ENCODE results near the gene DNAJB1.
"Not testable (repeated sequence)": the region's sequence is repeated elsewhere in the genome, so short reads cannot be mapped to it uniquely, and the experiment has no call there.

The DNAJB1 gene

GRCh38 chr19:14517840-14518505, at the start of gene DNAJB1:
Gene DNAJB1 (minus strand): TSS chr19:14518397. CDS start chr19:14518349, 48 bp downstream.
- H3K27ac ChIP-seq (ENCODE audit: low read depth, low read length) = peak within 1 kb of the TSS; percentile 100
- peak within 1 kb of the TSS; percentile 96 to 97 for H3K4me3 ChIP-seq (ENCODE audit: low read depth in 1 of 2, low read length in 2 of 2)
- H3K4me1 ChIP-seq (ENCODE audit: insufficient read depth, low read length) = peaks cover 19% of the 10 kb centered on the region
- H3K27me3 ChIP-seq (ENCODE audit: control insufficient read depth in 1 of 2, insufficient read depth in 2 of 2, low read length in 2 of 2) = no peaks in the 10 kb centered on the region
- no peaks in the 10 kb centered on the region for H3K9me3 ChIP-seq (ENCODE audit: low read length)
- H3K36me3 ChIP-seq (ENCODE audit: insufficient read depth, low read length) = peaks cover 31% of the 10 kb centered on the region
- H3K9ac ChIP-seq (ENCODE audit: low read length) = peak within 1 kb of the TSS; percentile 80

- Histone ChIP-seq H3K27ac (ENCODE audit: low read depth, low read length) (no peak overlapping the region), H3K36me3 (ENCODE audit: insufficient read depth, low read length) (peaks cover 12% of the 10 kb centered on the region)
Observed at GRCh38 chr19:14567079-14567478, 48.9 kb upstream of the DNAJB1 start.

GRCh38 chr19:14566712-14567077, 48.5 kb upstream of the DNAJB1 start:
- H3K9me3 ChIP-seq (ENCODE audit: low read length) = no peaks in the 10 kb centered on the region
- H3K4me3 ChIP-seq (ENCODE audit: low read depth in 1 of 2, low read length in 2 of 2) = no peak overlapping the region
- peaks cover 12% of the 10 kb centered on the region for H3K36me3 ChIP-seq (ENCODE audit: insufficient read depth, low read length)
- peaks cover 13% of the 10 kb centered on the region for H3K4me1 ChIP-seq (ENCODE audit: insufficient read depth, low read length)
- H3K27me3 ChIP-seq (ENCODE audit: control insufficient read depth in 1 of 2, insufficient read depth in 2 of 2, low read length in 2 of 2) = no peaks in the 10 kb centered on the region
- no peak overlapping the region for H3K27ac ChIP-seq (ENCODE audit: low read depth, low read length)
- no peak overlapping the region for H3K9ac ChIP-seq (ENCODE audit: low read length)

More at GRCh38 chr19:14567079-14567478, 48.9 kb upstream of the DNAJB1 start:
- Histone ChIP-seq H3K4me1 (ENCODE audit: insufficient read depth, low read length) (peaks cover 13% of the 10 kb centered on the region), H3K9ac (ENCODE audit: low read length) (no peak overlapping the region), H3K4me3 (ENCODE audit: low read depth in 1 of 2, low read length in 2 of 2) (no peak overlapping the region), H3K9me3 (ENCODE audit: low read length) (no peaks in the 10 kb centered on the region), H3K27me3 (ENCODE audit: control insufficient read depth in 1 of 2, insufficient read depth in 2 of 2, low read length in 2 of 2) (no peaks in the 10 kb centered on the region)

GRCh38 chr19:14565765-14566711, 47.8 kb upstream of the DNAJB1 start:
- H3K9me3 ChIP-seq (ENCODE audit: low read length) = no peaks in the 10 kb centered on the region
- H3K36me3 ChIP-seq (ENCODE audit: insufficient read depth, low read length) = peaks cover 12% of the 10 kb centered on the region
- H3K9ac ChIP-seq (ENCODE audit: low read length) = no peak overlapping the region
- H3K4me1 ChIP-seq (ENCODE audit: insufficient read depth, low read length) = peaks cover 7% of the 10 kb centered on the region
- no peaks in the 10 kb centered on the region for H3K27me3 ChIP-seq (ENCODE audit: control insufficient read depth in 1 of 2, insufficient read depth in 2 of 2, low read length in 2 of 2)
- no peak overlapping the region for H3K4me3 ChIP-seq (ENCODE audit: low read depth in 1 of 2, low read length in 2 of 2)
- no peak overlapping the region for H3K27ac ChIP-seq (ENCODE audit: low read depth, low read length)

GRCh38 chr19:14565298-14565679, 47.1 kb upstream of the DNAJB1 start:
- H3K36me3 ChIP-seq (ENCODE audit: insufficient read depth, low read length) = peaks cover 12% of the 10 kb centered on the region
- H3K4me3 ChIP-seq (ENCODE audit: low read depth in 1 of 2, low read length in 2 of 2) = no peak overlapping the region
- no peaks in the 10 kb centered on the region for H3K9me3 ChIP-seq (ENCODE audit: low read length)

GRCh38 chr19:14564652-14565297, 46.6 kb upstream of the DNAJB1 start:
- H3K4me3 ChIP-seq (ENCODE audit: low read depth in 1 of 2, low read length in 2 of 2); H3K4me1 ChIP-seq (ENCODE audit: insufficient read depth, low read length); H3K27me3 ChIP-seq (ENCODE audit: control insufficient read depth in 1 of 2, insufficient read depth in 2 of 2, low read length in 2 of 2); H3K9ac ChIP-seq (ENCODE audit: low read length); H3K9me3 ChIP-seq (ENCODE audit: low read length); H3K27ac ChIP-seq (ENCODE audit: low read depth, low read length): not testable (repeated sequence)
- peaks cover 12% of the 10 kb centered on the region for H3K36me3 ChIP-seq (ENCODE audit: insufficient read depth, low read length)

More at GRCh38 chr19:14565298-14565679, 47.1 kb upstream of the DNAJB1 start:
- Histone ChIP-seq H3K4me1 (ENCODE audit: insufficient read depth, low read length) (no peaks in the 10 kb centered on the region), H3K27me3 (ENCODE audit: control insufficient read depth in 1 of 2, insufficient read depth in 2 of 2, low read length in 2 of 2) (no peaks in the 10 kb centered on the region), H3K27ac (ENCODE audit: low read depth, low read length) (no peak overlapping the region), H3K9ac (ENCODE audit: low read length) (no peak overlapping the region)

GRCh38 chr19:14563989-14564651, 45.9 kb upstream of the DNAJB1 start:
- Histone ChIP-seq H3K4me3 (ENCODE audit: low read depth in 1 of 2, low read length in 2 of 2) (no peak overlapping the region), H3K4me1 (ENCODE audit: insufficient read depth, low read length) (no peaks in the 10 kb centered on the region), H3K36me3 (ENCODE audit: insufficient read depth, low read length) (peaks cover 5% of the 10 kb centered on the region), H3K27ac (ENCODE audit: low read depth, low read length) (no peak overlapping the region), H3K9me3 (ENCODE audit: low read length) (no peaks in the 10 kb centered on the region), H3K27me3 (ENCODE audit: control insufficient read depth in 1 of 2, insufficient read depth in 2 of 2, low read length in 2 of 2) (no peaks in the 10 kb centered on the region), H3K9ac (ENCODE audit: low read length) (no peak overlapping the region)

GRCh38 chr19:14563590-14563926, 45.4 kb upstream of the DNAJB1 start:
- no peaks in the 10 kb centered on the region for H3K27me3 ChIP-seq (ENCODE audit: control insufficient read depth in 1 of 2, insufficient read depth in 2 of 2, low read length in 2 of 2)
- peaks cover 5% of the 10 kb centered on the region for H3K36me3 ChIP-seq (ENCODE audit: insufficient read depth, low read length)
- no peak overlapping the region for H3K4me3 ChIP-seq (ENCODE audit: low read depth in 1 of 2, low read length in 2 of 2)
- H3K9me3 ChIP-seq (ENCODE audit: low read length) = no peaks in the 10 kb centered on the region
- no peak overlapping the region for H3K9ac ChIP-seq (ENCODE audit: low read length)
- H3K27ac ChIP-seq (ENCODE audit: low read depth, low read length) = no peak overlapping the region
- H3K4me1 ChIP-seq (ENCODE audit: insufficient read depth, low read length) = no peaks in the 10 kb centered on the region

- no peak overlapping the region for H3K4me3 ChIP-seq (ENCODE audit: low read depth in 1 of 2, low read length in 2 of 2)
- no peaks in the 10 kb centered on the region for H3K27me3 ChIP-seq (ENCODE audit: control insufficient read depth in 1 of 2, insufficient read depth in 2 of 2, low read length in 2 of 2)
- H3K27ac ChIP-seq (ENCODE audit: low read depth, low read length) = no peak overlapping the region
- no peaks in the 10 kb centered on the region for H3K9me3 ChIP-seq (ENCODE audit: low read length)
- no peak overlapping the region for H3K9ac ChIP-seq (ENCODE audit: low read length)
- no peaks in the 10 kb centered on the region for H3K4me1 ChIP-seq (ENCODE audit: insufficient read depth, low read length)
- H3K36me3 ChIP-seq (ENCODE audit: insufficient read depth, low read length) = peaks cover 5% of the 10 kb centered on the region
Observed at GRCh38 chr19:14562660-14563589, 44.7 kb upstream of the DNAJB1 start.

GRCh38 chr19:14561847-14562351, 43.7 kb upstream of the DNAJB1 start:
- Histone ChIP-seq H3K36me3 (ENCODE audit: insufficient read depth, low read length) (peaks cover 5% of the 10 kb centered on the region), H3K9ac (ENCODE audit: low read length) (no peak overlapping the region), H3K27ac (ENCODE audit: low read depth, low read length) (no peak overlapping the region), H3K27me3 (ENCODE audit: control insufficient read depth in 1 of 2, insufficient read depth in 2 of 2, low read length in 2 of 2) (no peaks in the 10 kb centered on the region), H3K9me3 (ENCODE audit: low read length) (no peaks in the 10 kb centered on the region), H3K4me1 (ENCODE audit: insufficient read depth, low read length) (no peaks in the 10 kb centered on the region), H3K4me3 (ENCODE audit: low read depth in 1 of 2, low read length in 2 of 2) (no peak overlapping the region)
